ENCODE results near the gene CADM1. TPM values are rescaled to one million over a fixed set of nuclear protein-coding genes. Genes with fewer than 3 reads are reported as not detected.

The CADM1 gene
- total and polyA plus RNA-seq, 2 donors from 2014 or later = 24.0 to 33.5 TPM

DNA sequence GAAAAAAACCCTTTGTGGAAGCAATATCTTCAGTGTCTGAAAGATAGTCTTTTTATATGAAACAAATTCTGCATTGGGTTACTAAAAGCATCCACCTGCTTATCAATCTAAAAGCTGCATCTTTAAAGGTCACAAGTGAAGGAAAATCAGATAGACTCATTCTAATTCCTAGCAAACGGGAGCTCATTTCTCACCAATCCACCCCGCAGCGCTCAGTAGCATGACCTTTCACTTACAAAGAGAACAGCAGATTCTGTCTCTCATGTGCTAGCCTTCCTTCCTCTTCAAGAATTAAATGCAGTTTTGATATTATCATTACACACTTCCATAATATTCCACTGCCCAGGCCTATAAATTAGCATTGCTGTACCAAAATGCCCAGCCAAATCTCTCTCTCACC is 212.9 kb downstream of the CADM1 start:
- Histone ChIP-seq H3K4me1 (ENCODE audit: control insufficient read depth in 2 of 3, insufficient read depth in 2 of 3, low read depth in 1 of 3, low read length in 3 of 3) (no peaks in the 10 kb centered on the region), H3K27ac (ENCODE audit: low read depth in 2 of 2, low read length in 2 of 2) (no peak overlapping the region), H3K9me3 (ENCODE audit: control insufficient read depth in 2 of 3, insufficient read depth in 1 of 3, low read length in 3 of 3) (no peaks in the 10 kb centered on the region), H3K36me3 (ENCODE audit: control insufficient read depth in 2 of 3, insufficient read depth in 3 of 3, low read length in 3 of 3) (no peaks in the 10 kb centered on the region), H3K9ac (ENCODE audit: low read length in 3 of 3) (no peak overlapping the region), H3K4me3 (ENCODE audit: low read length in 3 of 3) (no peak overlapping the region), H3K27me3 (ENCODE audit: control insufficient read depth, insufficient read depth, low read length) (no peaks in the 10 kb centered on the region)
- FAIRE-seq (no peak), DNase-seq (no peak)
- intact Hi-C loops (cut with DNase I) = no loop called here
- TF ChIP-seq, protein P1, sequence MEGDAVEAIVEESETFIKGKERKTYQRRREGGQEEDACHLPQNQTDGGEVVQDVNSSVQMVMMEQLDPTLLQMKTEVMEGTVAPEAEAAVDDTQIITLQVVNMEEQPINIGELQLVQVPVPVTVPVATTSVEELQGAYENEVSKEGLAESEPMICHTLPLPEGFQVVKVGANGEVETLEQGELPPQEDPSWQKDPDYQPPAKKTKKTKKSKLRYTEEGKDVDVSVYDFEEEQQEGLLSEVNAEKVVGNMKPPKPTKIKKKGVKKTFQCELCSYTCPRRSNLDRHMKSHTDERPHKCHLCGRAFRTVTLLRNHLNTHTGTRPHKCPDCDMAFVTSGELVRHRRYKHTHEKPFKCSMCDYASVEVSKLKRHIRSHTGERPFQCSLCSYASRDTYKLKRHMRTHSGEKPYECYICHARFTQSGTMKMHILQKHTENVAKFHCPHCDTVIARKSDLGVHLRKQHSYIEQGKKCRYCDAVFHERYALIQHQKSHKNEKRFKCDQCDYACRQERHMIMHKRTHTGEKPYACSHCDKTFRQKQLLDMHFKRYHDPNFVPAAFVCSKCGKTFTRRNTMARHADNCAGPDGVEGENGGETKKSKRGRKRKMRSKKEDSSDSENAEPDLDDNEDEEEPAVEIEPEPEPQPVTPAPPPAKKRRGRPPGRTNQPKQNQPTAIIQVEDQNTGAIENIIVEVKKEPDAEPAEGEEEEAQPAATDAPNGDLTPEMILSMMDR (IDR thresholded peaks at IDR 0.05; ENCODE audit: borderline replicate concordance, extremely low read depth, insufficient read depth) = no peak

DNA sequence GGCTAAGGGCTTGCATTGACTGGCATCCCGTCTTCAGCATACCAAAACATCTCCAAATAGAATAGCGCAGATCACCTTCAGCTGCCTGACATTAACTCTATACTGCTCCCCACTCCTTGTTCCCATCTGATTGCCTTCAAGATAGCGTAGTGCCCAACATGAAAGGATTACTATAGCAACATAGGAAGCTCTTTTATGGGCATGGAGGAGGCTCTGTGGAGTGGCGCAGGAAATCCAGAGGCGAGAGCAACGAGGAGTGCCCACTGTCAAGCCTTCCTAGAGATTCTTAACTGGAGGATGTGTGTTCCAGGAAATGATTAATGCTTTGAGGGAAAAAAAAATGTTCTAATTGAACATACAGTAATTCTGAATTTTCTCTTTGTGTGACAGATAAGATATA is 213.3 kb downstream of the CADM1 start:
- Histone ChIP-seq H3K9ac (ENCODE audit: low read length in 3 of 3) (no peak overlapping the region), H3K4me1 (ENCODE audit: control insufficient read depth in 2 of 3, insufficient read depth in 2 of 3, low read depth in 1 of 3, low read length in 3 of 3) (no peaks in the 10 kb centered on the region), H3K9me3 (ENCODE audit: control insufficient read depth in 2 of 3, insufficient read depth in 1 of 3, low read length in 3 of 3) (no peaks in the 10 kb centered on the region), H3K36me3 (ENCODE audit: control insufficient read depth in 2 of 3, insufficient read depth in 3 of 3, low read length in 3 of 3) (no peaks in the 10 kb centered on the region), H3K27me3 (ENCODE audit: control insufficient read depth, insufficient read depth, low read length) (no peaks in the 10 kb centered on the region), H3K4me3 (ENCODE audit: low read length in 3 of 3) (no peak overlapping the region), H3K27ac (ENCODE audit: low read depth in 2 of 2, low read length in 2 of 2) (no peak overlapping the region)
- TF ChIP-seq, protein P1 (IDR thresholded peaks at IDR 0.05; ENCODE audit: borderline replicate concordance, extremely low read depth, insufficient read depth) = no peak
- FAIRE-seq = no peak
- intact Hi-C loops (cut with DNase I) = no loop called here
- peak in 4 of 5 donors; percentile 58 to 87 (median 70) for DNase-seq

DNA sequence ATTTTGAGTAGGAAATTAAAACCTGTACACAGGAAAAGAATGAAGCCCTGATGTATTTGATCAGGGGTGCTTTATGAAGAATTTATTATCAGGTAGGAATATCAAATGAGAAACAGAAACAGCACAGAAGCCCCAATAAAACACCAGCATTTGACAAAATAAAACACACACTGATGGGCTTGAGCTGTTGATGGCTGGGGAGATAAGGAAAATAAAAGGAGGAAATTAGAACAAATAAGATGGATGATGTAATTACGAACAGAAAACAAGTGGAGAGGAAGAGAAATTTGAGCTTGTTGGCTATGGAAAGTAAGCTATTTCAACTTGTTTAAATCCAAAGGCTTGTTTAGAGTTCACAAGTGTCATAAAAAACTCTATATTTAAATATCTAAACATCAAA is 213.7 kb downstream of the CADM1 start:
- H3K4me3 ChIP-seq (ENCODE audit: low read length in 3 of 3) = no peak overlapping the region
- H3K27me3 ChIP-seq (ENCODE audit: control insufficient read depth, insufficient read depth, low read length) = no peaks in the 10 kb centered on the region
- TF ChIP-seq, protein P1 (IDR thresholded peaks at IDR 0.05; ENCODE audit: borderline replicate concordance, extremely low read depth, insufficient read depth) = no peak
- no peaks in the 10 kb centered on the region for H3K36me3 ChIP-seq (ENCODE audit: control insufficient read depth in 2 of 3, insufficient read depth in 3 of 3, low read length in 3 of 3)
- no peak overlapping the region for H3K9ac ChIP-seq (ENCODE audit: low read length in 3 of 3)
- FAIRE-seq = no peak
- peak in 2 of 5 donors; percentile 35 to 46 for DNase-seq
- H3K27ac ChIP-seq (ENCODE audit: low read depth in 2 of 2, low read length in 2 of 2) = no peak overlapping the region
- no peaks in the 10 kb centered on the region for H3K9me3 ChIP-seq (ENCODE audit: control insufficient read depth in 2 of 3, insufficient read depth in 1 of 3, low read length in 3 of 3)
- no peaks in the 10 kb centered on the region for H3K4me1 ChIP-seq (ENCODE audit: control insufficient read depth in 2 of 3, insufficient read depth in 2 of 3, low read depth in 1 of 3, low read length in 3 of 3)
- intact Hi-C loops (cut with DNase I) = no loop called here

DNA sequence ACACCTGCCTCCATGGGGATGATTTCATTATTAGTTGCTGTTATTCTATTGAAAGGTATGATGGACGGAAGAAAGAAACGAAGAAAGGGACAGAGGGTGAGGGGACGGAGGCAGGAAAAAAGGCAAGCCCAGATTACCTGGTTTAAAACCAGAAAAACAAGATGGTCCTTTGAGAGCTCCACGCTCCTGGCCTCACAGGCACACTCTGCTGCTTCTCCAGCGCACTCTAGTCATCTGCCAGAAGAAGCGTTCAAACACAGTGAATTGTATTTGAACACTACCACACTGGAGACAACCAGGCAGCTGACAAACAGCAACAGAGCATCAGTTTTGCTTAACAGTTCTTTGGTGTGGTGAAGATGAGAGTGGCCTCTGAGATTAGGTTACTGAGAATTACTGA is 216.9 kb downstream of the CADM1 start:
- TF ChIP-seq, protein P1 (IDR thresholded peaks at IDR 0.05; ENCODE audit: borderline replicate concordance, extremely low read depth, insufficient read depth) = no peak
- H3K9ac ChIP-seq (ENCODE audit: low read length in 3 of 3) = no peak overlapping the region
- H3K27me3 ChIP-seq (ENCODE audit: control insufficient read depth, insufficient read depth, low read length) = no peaks in the 10 kb centered on the region
- H3K9me3 ChIP-seq (ENCODE audit: control insufficient read depth in 2 of 3, insufficient read depth in 1 of 3, low read length in 3 of 3) = no peaks in the 10 kb centered on the region
- H3K36me3 ChIP-seq (ENCODE audit: control insufficient read depth in 2 of 3, insufficient read depth in 3 of 3, low read length in 3 of 3) = no peaks in the 10 kb centered on the region
- no peak for FAIRE-seq
- intact Hi-C loops (cut with DNase I) = no loop called here
- H3K4me3 ChIP-seq (ENCODE audit: low read length in 3 of 3) = no peak overlapping the region
- H3K4me1 ChIP-seq (ENCODE audit: control insufficient read depth in 2 of 3, insufficient read depth in 2 of 3, low read depth in 1 of 3, low read length in 3 of 3) = no peaks in the 10 kb centered on the region
- DNase-seq = no peak
- no peak overlapping the region for H3K27ac ChIP-seq (ENCODE audit: low read depth in 2 of 2, low read length in 2 of 2)
